HuH-7.5 (cell line): Measurements from ENCODE around the gene NUB1.

Experiments
- DNase-seq: peaks from one replicate; pipeline ENCODE4 v3.0.0; 2011; ENCODE audit warnings: low spot score

Gene NUB1

DNA sequence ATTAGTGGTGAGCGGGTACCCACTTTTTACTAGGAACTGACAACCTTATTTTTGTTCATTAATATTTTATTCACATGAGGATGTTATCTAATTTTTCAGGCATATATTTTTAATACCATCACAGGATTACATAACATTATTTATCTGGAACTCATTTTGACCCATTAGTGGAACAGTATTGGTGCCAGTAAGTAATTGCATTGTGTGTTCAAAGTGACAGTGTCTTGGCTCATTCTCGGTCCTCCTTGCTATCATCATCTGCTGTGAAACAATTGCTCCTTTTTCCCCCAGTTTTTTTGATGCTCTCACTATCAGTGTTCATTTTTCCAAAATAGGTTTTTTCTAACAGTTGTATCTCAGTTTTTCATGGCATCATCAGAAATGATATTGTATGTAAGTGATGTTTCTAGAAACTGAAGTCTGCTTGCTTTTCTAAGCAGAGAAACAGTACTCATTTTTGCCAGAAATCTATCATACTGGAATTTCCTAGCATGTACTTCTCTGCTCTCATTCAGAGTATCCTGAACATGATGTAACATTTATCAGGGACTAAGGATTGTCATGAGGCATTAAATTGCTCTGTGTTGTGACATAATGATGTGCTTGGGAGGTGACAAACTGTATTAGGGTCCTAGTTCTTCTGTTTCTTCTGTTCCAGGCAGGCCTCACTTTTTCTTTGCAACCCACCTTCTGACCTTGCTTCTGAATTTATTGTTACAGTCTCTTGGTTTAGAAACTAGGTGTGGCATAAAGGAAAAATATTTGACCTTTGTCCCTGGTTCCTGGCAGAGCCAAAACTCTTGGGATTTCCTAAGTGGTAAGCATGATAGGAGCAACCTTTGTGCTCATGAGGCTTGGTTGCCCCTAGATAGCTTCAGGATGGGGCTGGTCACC, 4.2 kb downstream of the NUB1 start:
- no peak for DNase-seq

DNA sequence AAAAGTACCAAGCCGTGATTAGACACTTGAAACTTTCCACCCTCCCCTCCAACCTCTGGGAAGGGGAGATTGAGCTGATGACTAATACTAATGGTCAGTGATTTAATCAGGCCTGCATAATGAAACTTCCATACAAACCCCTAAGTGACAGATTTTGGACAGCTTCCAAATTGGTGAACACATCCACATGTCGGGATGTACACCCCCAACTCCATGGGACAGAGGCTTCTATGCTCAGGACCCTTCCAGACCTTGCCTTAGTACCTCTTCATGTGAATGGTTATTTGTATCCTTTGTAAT, 4.8 kb downstream of the NUB1 start:
- no peak for DNase-seq

DNA sequence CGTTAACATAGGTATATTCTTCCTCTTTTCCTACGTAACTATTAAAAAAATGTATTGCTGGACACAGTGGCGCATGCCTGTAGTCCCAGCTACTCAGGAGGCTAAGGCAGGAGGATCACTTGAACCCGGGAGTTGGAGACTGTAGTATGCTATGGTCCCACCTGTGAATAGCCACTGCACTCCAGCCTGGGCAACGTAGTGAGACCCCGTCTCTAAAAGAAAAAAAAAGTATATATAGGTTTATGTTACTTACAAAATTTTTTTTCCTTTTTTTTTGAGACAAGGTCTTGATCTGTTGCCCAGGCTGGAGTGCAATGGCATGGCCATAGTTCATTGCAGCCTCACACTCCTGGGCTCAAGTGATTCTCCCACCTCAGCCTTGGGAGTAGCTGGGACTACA, 5.6 kb downstream of the NUB1 start:
- no peak for DNase-seq

DNA sequence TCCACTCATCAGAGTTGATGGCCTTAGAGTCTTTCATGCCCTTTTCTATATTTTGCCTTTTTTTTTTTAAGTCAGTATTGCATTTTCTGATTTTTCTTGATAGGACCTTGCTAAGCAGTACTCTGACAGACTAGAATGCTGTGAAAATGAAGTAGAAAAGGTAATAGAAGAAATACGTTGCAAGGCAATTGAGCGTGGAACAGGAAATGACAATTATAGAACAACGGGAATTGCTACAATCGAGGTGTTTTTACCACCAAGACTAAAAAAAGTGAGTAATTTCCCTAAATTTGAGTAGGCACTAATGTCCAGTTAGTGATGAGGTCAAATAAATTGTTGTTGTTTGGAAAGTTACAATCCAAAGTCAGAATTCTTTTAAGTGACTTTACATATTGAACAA, 7.4 kb downstream of the NUB1 start:
- DNase-seq, result no peak

DNA sequence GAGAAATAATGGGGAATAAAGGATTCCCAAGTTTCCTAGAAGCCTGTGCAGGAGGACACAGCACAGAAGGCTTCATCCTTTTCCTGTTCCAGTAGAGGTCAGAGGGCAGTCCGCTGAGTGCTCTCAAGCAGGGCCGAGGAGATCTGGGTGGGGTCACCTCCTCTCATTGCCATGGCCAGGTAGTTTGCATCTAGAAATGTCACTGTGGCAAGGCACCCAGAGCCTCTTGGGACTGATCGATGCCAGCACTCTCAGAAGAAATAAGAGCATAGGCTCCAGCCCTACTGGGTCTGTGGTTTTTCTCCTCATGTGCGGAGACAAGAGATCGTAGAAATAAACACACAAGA, 7.9 kb downstream of the NUB1 start:
- DNase-seq, result no peak

DNA sequence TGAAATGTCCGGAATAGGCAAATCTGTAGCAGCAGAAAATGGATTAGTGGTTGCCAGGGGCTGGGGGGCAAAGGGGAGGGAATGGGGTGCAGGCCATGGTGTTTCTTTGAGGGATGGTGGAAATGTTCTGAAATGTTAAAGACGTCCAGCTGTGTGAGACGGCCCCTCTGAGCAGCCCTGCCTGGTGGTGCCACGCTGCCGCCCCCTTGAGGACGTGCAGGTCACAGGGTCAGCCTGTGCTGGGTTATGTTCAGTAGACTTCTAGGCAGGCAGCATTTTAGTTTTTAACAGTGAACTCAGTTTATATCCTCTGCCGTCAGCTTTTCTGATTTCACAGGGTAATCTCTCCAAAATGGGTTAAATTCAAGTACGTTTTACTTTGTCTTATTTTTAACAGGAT, 9.4 kb downstream of the NUB1 start:
- no peak for DNase-seq

DNA sequence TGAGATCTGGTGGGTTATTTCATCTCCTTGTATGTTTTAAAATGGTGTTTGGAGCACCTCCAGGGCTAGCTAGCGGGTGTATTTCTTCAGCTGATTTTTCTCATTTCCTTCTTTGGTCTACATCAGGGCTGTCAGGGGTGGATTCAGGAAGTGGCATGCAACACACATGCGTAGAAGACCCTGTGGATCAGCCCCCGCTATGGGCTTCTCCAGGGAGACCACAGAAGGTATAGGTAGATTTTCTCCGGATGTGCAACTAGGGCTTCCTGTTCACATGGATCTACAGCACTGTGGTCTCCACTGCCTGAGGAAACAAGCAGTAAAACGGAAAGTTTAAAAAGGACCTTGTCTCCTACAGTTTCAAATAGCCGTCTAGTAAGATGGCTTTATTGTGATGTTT, 10.4 kb downstream of the NUB1 start:
- no peak for DNase-seq

DNA sequence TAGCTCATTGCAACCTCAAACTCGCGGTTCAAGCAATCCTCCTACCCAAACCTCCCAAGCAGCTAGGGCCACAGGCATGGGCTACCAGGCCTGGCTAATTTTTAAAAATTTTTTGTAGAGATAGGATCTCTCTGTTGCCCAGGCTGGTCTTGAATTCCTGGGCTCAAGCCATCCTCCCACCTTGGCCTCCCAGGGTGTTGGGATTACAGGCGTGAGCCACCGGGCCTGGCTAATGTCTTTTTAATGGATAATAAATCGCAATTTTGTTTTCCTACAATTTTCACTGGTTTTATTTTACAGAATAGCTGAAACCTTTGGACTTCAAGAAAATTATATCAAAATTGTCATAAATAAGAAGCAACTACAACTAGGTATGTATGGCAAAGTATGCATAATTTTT, 10.9 kb downstream of the NUB1 start:
- DNase-seq, result no peak

DNA sequence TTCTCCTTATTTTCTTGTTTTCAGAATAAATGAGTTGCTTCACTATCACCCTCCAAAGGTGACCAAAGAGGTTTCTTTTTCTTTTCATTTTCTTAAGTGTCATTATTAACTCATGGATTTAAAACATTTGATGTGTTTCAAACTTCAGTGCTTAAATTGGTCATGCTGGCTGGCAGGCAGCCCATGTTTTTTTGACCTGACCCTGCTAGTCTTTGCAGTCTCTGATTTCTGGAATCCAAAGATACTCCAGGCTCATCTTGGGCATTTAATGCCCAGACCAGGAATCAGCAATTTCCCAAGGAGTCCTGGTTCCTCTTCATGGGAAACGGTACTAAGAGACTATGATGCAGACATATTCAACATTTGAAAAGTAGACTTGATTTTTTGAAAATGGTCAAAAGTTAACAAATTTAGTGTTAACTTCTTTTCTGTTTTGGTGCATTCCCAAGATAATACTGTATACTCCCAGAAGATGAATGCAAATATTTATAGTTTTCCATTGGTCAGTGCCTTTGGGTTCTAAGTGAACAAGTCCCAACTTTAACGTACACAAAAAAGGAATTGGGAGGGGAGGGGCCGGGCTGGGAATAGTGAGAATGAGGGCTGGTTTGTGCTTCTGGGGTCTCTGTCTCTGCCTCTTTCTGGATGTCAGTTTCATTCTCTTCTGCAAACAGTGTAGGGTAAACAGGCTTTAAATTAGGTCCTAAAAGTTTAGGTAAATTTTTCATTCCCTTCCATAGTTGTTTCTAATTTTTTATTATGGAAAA, 19.8 kb downstream of the NUB1 start:
- DNase-seq, result no peak

DNA sequence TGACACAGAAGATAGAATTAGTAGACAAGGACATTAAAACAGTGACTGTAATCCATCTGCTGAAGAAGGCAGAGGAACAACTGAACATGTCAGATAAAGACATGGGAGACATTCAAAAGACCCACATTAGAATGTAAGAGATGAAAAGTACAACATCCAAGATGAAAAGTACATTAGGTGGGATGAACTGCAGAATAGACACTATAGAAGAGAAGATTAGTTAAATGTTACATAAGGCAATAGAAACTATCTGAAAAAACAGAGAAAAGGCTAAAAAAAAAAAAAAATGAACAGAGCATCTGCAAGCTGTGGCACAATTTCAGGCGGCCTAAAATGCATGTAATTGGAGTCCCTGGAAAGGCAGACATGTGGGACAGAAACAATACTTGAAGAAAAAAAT, 21.6 kb downstream of the NUB1 start:
- no peak for DNase-seq

DNA sequence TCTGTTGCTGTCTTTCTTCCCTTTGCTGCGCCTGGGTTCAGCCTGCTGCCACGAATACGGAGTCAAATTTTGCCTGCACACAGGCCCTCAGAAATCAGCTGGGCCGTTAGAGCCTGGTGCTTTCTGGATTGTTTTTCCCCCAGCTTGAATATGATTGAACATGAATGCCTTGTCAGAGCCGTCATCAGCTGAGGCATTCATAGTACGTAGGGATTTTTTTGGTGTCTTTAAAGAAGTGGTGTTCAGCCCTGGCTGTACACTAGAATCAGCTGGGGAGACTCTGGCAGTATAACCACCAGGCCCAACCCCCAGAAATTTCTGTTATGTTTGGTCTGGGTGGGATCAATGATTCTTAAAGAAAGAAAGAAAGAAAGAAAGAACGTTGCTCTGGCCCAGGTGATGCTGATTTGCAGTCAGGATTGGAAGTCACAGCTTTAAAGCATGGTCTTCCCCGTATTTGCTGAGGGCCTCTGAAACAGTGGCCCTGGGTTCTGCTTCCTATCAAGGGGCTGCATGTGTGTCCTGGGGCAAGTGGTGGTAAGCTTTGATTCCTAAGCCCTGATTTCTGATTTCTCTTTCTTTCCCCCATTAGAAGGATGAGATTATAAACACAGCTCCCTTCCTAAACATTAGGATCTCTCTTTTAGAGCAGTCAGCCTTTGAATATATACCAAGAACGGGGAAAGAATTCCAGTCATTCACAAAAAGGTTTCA, 24.7 kb downstream of the NUB1 start:
- DNase-seq, result no peak

DNA sequence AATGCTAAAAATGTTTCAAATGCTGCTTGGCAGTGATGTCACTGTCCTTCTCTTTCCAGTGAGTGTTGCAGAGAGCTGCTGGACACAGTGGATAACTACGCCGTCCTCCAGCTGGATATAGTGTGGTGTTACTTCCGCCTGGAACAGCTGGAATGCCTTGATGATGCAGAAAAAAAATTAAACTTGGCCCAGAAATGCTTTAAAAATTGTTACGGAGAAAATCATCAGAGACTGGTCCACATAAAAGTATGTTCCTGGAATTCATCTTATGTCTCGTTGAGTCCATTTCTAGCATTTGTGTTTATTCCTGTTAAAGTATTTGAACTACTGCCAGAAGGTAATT, 25.2 kb downstream of the NUB1 start:
- no peak for DNase-seq

DNA sequence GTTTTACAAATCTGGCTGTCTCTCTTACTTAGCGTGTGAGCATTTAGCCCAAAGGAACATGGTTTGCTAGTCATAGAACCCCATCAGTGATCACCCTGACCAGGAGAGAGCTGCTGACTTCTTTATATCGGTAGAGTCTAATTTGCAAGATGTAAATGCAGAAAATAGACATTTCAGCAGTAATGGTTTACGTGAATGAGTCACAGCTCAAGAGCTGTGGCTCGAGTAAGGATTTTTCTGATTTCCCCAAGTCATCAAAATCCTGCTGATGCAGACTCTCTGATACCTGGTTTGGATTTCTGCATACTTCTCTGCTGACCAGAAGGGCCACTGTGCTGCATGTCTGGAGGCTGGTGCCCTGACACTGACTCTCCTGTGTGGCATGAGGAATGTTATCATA, 25.7 kb downstream of the NUB1 start:
- DNase-seq, result no peak

DNA sequence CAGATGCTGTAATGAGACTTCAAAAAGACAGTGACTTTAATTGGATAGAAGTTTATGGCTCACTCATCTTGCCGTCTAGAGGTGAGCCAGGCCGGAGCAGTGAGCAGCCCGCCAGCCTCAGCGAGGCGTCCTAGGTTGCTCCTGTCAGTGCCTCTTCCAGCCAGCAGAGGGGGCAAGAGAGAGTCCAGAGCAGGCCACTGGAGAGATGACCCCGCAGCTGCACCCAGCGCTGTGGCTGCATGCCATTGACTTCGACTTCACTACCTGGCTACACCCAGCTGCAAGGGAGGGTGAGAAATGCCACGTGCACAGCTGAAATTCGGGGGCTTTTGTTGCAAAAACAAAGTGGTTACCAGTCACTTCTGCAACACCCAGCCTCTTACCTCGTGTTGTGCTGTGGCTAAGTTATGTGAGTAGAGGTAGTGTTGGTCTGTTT, 26.5 kb downstream of the NUB1 start:
- peak; percentile 89 for DNase-seq

DNA sequence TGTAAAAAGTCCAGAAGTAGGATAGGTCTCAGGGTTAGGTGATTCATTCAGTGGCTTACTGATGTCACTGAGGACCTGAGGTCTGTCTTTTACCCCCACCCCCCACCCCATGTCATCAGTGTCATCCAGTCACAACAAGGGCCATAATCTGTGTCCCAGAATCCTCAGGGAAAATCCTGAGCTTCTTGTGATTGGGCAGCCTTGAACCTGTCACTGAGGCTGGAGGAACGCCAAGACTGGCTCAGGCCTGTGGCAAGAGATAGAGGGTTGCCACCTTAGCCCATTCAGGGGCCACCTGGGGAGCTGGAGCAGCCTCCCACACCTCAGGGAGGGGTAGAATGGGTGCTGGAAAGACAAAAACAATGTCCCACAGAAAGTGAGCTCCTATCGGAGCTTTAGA, 29.7 kb downstream of the NUB1 start:
- DNase-seq, result no peak

DNA sequence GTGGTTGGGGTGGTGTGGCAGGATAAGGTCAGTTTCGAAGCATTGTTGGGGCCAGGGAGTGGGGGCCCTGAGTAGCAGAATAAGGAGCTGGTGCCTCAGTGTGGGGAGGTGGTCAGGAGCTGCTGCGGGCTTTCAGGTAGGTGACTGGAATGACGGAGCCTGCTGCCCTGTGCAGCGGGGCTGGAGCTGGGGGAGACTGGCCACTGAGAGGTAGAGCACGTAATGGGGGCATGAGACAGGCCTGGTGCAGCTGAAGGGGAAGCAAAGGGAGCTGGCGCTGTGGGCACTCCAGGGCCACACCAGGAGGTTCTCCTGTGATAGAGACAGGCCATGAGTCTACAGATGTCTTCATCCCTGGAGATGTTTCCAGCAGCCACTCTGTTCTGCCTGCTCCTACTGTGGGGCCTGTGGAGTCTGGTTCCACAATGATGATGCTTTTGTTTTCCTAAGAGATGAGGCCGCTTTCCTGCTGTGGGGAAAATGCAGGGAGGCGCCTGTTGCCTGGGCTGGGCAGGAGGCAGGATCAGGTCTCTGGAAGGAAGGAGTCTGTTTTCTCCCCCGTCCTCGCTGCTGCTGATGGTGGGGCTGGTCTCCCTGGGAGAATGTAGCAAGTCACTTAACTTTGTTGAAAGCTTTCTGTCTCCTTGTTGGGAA, 31.1 kb downstream of the NUB1 start:
- no peak for DNase-seq

DNA sequence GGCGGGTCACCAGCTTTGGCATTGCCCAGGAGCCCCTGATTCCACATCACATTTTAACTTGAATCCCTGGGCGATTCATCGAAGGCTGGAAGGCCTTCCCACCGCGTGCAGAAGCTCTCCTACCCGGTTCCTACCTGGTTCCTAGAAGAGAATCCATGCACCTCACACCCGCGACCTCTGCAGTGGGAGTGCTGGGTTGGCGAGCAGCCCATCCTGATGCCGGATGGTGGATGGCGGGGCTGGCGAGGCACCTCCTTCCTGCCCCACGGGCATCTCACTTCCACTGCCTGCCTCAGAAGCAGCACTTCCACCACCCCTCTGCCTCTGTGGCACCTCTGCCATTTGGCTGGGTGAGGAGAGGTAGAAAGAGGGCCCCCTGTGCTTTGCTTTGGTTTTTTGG, 32.0 kb downstream of the NUB1 start:
- DNase-seq, result no peak

DNA sequence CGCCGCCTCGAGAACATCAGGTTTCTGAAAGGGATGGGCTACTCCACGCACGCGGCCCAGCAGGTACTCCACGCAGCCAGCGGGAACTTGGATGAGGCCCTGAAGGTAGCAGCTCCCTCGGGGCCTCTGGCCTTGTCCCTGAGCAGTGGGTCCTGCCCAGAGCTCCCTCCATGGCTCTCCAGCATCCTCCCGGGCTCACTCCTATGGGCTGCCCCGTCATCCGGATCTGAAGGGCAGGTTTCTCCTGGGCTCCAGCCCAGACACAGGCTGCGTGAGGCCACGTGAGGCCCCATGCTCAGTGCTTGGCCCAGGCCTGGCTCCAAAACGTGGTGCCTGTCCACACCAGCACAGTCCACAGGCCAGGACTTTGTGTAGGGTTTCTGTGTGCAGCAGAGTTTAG, 32.5 kb downstream of the NUB1 start:
- DNase-seq, result no peak

DNA sequence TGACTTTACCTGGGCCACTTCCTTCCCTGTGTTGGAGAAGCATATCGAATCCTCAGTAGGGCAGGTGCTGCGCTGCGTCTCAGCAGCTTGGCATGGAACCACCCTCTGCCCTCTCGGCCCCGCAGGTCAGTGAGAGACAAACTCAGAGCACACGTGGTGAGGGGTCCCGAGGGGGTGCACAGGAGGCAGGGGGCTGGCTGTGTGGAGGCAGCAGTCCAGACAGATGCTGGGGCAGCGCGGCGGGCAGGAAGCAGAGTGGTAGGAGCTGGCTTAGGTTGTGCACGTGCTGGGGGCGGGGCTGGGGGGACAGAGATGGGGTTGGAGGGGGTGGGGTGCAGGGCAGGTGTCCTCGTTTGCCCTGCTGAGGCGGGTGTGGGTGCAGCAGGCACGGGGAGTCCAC, 33.1 kb downstream of the NUB1 start:
- no peak for DNase-seq

DNA sequence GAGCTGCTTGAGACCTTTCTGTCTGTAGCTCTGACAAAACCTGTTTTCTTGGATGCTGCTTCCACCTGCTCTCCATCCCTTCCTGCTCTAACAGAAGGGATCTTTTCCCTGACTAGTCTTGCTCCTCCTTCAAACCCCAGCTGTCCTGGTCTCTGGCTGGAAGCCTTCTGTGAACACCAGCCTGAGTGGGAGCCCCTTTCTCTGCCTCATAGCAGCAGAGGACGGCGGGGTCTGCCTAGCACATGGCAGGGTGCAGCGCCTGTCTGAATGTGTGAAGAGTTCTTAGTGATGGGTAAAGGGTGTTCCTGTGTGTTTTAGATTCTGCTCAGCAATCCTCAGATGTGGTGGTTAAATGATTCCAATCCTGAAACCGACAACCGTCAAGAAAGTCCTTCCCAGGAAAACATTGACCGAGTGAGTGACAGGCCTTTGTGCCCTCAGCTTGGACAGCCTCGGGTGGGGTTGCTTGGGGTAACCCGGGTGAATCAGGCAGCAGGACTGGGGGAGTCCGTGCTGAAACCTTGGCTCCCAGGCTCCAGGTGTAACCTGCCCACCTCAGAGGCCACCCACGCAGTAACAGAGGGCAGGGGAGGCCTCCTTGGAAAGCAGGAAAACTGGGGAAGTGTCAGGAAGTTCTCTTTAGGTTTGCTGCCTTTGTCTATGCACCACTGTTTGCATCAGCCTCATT, 34.1 kb downstream of the NUB1 start:
- no peak for DNase-seq

DNA sequence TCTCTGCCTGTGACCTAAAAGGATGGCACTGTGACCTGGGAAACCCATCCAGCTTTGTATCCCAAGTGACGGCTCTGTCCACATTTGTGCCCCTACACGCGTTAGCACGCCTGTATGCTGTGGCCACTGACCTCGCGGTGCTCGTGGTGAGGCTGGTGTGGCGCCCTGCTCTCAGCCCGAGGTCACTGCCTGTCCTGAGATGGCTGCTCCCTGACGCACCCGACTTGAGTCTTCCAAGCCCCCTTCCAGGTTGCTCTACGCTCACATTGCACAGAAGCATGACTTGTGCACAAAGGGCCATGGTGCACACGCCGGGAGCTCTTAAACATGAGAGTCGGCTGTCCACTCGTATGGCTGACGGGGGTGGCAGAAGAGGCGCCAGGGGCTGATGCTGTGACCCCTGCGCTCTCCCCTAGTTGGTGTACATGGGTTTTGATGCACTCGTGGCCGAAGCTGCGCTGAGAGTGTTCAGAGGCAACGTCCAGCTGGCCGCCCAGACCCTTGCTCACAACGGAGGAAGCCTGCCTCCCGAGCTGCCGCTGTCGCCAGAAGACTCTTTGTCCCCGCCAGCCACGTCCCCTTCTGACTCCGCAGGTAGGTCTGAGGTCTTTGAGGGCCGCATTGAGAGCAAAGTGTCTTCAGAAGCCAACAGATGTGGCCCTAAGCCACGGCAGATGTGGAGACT, 34.7 kb downstream of the NUB1 start:
- DNase-seq, result no peak

DNA sequence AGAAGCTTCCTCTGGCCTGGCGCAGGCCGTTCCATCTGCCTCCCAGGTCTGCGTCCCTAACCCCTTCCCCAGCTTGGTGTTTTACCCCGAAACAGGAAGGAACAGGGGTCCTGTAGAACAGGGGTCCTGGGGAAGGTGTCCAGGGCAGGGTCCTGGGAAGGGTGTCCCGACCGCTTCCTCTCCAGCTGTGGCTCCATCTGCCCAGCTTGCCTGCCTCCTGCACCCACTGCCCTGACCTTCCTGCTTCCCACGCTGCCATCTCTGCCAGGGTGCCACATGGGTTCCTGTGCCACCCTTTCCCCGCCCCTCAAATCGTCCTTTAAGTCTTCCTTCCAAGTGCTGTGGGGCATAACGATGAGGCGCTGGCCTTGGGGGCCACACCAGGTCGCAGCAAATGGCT, 35.8 kb downstream of the NUB1 start:
- DNase-seq, result no peak
